Activated gamma-delta T cell treated with anti-CD3 and anti-CD28 coated beads, Interleukin-2, amount 50 U/mL, for 16 hours (primary cell): ENCODE measurements around the gene GUK1.
"Not testable (repeated sequence)": the region's sequence is repeated elsewhere in the genome, so short reads cannot be mapped to it uniquely, and the experiment has no call there.

Experiments used
- DNase-seq: peaks from one replicate; pipeline ENCODE4 v3.0.0-alpha.2; 2020; ENCODE audit warnings: low read depth

The GUK1 gene

DNA sequence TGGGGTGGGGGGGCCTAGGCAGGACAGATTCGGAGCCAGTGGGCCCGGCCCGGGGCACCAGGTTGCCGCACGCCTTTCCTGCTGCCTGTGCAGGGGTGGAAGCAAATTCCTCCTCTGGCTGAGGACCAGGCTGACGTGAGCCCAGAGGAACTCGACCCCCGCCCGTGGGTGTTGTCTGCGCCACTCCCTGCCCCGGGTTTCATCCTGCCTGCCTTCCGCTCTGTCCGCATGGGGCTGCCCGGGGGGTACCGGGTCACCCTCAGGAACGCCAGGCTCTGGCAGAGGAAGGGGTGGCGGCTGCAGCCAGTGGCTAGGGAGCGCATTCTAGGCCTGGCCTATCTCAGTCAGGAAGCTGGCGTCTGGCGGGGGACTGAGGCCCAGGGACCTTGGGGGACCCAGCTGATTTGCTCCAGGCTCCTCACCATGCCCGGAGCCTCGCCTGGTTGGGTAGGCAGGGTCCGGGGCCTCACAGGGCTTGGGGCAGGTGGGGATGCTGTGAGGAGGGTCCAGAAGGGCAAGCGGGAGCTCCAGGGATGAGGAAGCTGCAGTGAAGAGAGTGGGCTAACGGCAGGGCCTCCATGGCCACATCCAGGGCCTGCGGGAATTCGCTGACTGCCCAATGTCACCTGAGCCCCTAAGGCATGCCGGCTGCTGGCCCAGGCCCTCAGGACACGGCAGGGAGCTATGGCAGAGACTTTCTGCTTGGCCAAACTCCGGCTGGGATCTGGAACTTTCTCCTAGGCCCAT is 23.1 kb downstream of the GUK1 start:
- no peak for DNase-seq

GRCh38 chr1:228163776-228164519 is 23.9 kb downstream of the GUK1 start:
- DNase-seq = no peak

GRCh38 chr1:228164561-228165371 is 24.7 kb downstream of the GUK1 start:
- DNase-seq = no peak

- peak; percentile 99 for DNase-seq
Measured at GRCh38 chr1:228165372-228166169, 25.5 kb downstream of the GUK1 start, which contains the start of gene IBA57. TSS of gene IBA57 (plus strand) at chr1:228165804. CDS start at chr1:228165817, 13 bp downstream.

DNA sequence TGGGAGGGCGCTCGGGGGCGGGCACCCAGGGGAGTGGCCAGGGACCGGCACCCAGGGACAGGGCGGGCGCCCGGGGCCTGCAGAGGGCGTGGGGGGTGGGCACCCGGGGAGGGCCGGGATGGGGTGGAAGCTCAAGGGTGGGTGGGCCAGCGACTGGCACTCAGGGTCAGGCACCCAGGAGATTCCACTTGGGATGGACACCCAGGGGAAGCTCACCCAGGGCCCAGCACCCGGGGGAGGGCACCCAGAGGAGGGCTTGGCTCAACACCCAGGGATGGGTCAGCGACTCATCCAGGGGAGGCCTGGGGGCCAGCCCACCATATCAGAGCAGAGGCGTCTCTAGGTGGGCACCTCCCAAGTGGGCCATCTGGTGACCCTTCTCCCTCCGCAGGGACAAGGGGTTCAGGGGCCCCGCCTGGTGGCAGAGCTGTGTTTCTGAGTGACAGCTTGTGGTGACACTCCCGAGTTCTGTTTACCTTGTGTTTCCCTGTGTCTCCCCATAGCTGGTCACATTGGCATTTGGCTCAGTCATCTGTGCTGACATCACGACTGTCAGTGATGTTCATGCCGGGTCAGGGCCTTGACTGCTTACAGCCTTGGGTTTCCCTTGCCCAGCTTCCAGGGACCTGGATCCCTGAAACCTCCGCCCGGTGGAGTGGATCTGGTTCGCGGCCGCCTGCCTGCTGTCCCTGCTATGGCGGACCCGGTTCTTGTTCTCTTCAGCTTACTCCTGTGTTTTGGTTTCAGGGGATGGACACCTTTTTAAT is 26.3 kb downstream of the GUK1 start:
- peak; percentile 36 for DNase-seq

DNA sequence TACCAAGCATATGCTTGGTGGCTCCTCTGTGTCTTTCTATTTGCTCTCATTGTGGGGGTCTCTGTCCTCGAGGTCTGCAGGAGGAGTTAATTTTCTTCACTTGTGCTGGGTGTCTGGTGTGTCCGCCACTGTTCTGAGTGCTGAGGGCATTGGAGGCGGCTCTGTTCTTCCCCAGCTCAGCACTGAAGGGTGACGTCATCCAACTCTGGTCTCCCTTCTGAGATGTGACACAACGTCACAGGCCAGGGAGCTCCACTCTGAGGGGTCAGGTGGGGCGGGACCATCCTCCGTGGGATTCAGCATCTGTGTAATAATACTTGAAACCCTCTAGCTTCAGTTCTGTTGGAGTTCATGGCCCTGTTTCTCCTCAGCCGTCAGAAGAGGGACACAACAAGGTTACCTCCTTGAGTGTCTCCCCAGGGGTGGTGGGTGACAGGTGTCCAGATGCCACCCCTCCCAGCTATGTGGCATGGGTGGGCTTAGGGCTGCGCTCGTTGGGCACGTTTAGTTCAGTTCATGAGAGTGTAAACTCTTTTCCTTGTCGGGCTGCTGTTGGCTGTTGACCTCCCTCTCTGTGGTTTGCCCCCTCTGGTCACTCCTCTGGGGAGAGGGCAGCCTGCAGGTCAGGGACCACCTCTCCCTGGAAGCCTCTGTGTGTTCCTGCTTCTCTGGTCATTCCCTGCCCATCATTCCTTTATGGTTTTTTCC is 28.6 kb downstream of the GUK1 start:
- DNase-seq = no peak

- no peak for DNase-seq
Measured at GRCh38 chr1:228169345-228169744, 29.3 kb downstream of the GUK1 start.

GRCh38 chr1:228170666-228171065 is 30.6 kb downstream of the GUK1 start:
- DNase-seq = no peak

GRCh38 chr1:228171221-228171891 is 31.3 kb downstream of the GUK1 start:
- DNase-seq = no peak

DNA sequence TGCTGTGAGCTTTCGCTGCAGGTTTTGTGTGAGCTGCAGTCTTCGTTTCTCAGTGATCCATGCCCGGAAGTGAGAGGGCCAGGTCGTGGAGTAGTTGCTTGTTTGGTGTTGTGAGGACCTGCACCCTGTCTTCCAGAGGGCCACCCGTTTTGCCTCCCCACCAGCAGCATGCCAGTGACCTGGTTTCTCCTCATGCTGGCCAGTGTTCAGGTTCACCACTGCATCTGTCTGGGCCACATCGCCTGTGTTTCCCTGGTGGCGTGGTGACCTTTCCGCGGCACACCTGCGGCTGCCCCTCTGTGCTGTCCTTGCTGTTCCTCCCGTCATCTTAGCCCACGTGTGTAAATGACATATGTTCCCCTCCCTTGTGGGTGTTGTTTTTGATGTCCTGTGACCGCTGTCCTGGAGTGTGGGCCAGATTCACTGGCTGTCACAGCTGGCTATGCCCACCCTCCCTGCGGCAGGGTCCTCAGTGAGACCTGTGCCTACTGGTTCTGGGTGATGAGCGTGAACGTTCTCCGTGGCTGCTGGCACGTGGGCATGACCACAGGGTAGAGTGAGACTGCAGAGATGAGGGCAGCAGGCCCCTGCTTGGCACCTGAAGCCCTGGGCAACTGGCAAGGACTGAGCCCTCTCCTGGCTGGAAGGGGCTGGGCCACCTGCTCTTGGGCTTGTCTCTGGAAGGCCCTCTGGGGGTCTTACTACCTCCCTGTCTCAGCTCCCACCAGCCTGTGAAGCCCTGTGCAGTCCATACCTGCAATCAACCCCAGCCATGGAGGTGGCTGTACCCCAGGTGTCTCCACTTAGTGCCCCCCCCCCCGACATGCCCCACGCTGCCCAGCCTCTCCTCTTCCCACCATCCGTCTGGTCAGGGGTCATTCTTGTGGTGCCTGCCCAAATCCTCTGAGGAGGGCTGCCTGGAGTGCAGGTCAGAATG is 32.8 kb downstream of the GUK1 start:
- DNase-seq = no peak

- not testable (repeated sequence) for DNase-seq
Measured at GRCh38 chr1:228173528-228174481, 33.7 kb downstream of the GUK1 start.

GRCh38 chr1:228174482-228175315 is 34.6 kb downstream of the GUK1 start:
- no peak for DNase-seq

DNA sequence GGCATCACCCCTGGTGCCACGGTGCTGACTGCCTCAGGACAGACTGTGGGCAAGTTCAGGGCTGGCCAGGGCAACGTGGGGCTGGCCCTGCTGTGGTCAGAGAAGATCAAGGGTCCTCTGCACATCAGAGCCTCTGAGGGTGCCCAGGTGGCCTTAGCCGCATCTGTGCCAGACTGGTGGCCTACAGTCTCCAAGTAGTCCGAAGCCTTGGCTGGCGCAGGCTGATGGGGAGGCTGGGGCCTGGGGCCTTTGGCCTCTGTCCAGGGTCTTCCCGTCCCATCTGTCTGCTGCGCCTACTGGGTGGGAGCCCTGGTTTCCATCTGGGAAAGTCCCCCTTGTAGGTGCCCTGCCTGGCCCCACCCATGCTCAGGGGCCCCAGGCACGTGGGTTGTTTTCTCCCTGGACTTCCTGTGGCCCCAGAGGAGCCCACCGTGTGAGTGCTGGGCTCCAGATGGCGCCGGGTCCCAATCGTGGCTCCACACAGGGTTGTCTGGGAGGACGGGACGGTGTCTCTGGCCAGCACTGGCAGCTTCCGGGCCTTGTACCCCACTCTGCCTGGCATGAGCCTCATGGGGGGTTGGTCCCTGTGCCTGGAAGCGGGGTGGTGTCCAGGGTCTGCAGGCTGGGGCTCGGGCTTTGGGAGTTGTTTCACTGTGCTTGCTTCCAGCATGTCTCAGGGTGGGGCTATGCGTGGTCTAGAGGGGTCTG is 35.4 kb downstream of the GUK1 start:
- no peak for DNase-seq

DNA sequence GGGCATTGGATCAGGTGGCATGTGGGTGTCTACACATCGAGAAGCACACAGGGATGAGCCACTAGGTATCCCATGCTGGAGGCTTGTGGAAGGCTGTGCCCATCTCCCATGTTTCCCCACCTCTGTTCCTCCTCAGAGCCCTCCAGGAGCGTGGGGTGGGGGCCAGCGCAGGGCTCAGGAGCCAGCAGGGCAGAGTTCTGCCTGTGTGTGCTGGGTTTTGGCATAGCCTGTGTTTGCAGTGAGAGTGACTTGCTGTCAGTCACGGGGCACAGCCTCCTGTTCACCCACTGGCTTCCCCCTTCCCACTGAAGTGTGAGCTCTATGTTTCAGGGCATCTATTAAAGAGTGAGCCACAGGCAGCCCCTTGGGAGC is 35.9 kb downstream of the GUK1 start:
- no peak for DNase-seq

DNA sequence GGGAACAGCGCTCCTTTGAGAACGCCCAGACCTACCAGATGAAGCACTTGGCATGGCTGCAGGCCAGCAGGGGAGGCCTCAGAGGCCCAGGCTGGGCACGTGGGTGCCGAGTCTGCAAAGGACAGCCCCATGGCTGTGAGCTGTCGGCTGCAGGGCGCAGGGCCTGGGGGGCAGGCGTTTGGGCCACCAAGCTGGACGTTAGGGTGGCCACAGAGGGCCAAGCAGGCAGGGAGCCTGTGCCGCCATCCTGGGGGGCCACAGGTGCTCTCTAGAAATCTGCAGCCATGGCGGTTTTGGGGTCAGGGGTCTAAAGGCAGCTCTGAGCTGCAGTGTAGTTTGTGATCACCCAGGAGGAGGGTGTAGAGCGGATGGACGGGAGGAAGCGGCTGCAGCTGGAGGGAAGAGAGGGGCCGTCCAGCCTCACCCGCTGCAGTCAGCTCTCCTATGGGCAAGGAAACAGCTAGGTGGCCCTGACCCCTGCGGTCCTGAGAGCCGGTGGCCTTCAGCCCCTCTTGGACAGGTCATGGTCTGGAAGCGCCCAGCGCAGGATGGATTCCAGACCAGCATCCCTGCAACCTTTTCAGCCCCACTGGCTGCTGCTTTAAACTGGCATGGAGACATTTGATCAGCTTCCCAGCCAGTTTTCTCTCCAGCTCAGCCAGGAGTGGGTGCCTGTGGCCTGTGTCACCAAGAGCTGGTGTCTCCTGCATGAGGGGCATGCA is 36.5 kb downstream of the GUK1 start:
- DNase-seq = no peak

DNA sequence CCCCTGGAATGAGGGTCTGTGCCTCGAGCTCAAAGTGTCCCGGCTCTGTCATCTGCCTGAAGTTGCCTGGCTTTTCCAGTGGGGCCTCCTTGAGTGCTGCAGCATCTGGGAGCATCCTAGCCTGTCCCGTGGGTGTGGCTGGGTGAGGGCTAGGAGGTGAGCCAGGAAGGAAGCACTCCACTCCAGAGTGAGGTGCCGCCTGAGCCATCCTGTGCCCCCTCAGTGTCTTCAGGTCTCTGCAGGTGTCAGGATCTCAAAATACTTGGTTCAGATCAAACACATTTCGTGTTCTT is 37.0 kb downstream of the GUK1 start:
- no peak for DNase-seq
